HepG2 (cell line): ENCODE results near the gene ADGRG1. TPM values are rescaled to one million over a fixed set of nuclear protein-coding genes. Genes with fewer than 3 reads are reported as not detected.

Experiments used
- ATAC-seq: fragments of 200-7000 bp; cut with Tn5 transposase; 3 replicates; pipeline ENCODE4 v1.9.1; 2020; ENCODE audit warnings: mild to moderate bottlenecking, moderate library complexity
- BruUV-seq: library from RNA; stranded (reverse); fragments of 400-500 nt; replicated peaks from 2 replicates; lab custom pipeline; 2021; lab: Mats Ljungman, UMichigan
- CTCF ChIA-PET: fragments of 300-600 bp; formaldehyde crosslinking; extraction: SDS; loops from one replicate; lab custom pipeline; 2021; ENCODE audit warnings: low total read pairs, inconsistent platforms, low intra/inter-chr PET ratio; lab: Yijun Ruan, JAX
- POLR2A ChIA-PET: fragments of 350-600 bp; sonication (Branson Sonifier 250); formaldehyde crosslinking; loops from one replicate; lab custom pipeline; 2020; ENCODE audit warnings: antibody characterized with exemption, inconsistent platforms; lab: Yijun Ruan, JAX
- DNase-seq: peaks from one replicate; pipeline ENCODE4 v3.0.0-alpha.2; 2015; ENCODE audit warnings: low spot score
- FAIRE-seq: peaks from 3 replicates; lab custom pipeline; 2011; peaks lifted over from hg19 to GRCh38; lab: Jason Lieb, UNC
- H2AFZ ChIP-seq: one replicate; pipeline ENCODE4 v1.6.1; 2011; ENCODE audit warnings: low read length, inconsistent platforms
- H3K27ac ChIP-seq: fragments of 300-600 bp; 3 replicates; pipeline ENCODE4 v1.8.0; 2011; ENCODE audit warnings: mixed run types, mild to moderate bottlenecking, mixed read lengths, low read length, inconsistent platforms; ENCODE audit not compliant: insufficient read depth; ENCODE audit errors: extremely low read length
- H3K27me3 ChIP-seq, 2 experiments: fragments of 200-600 bp in 1 of 2; 2 replicates in 1 of 2; 3 replicates in 1 of 2; pipeline versions ENCODE4 v1.6.0 to v1.8.0; 2011; ENCODE audit warnings: low read length in 2 of 2, mild to moderate bottlenecking in 2 of 2, moderate library complexity in 2 of 2, inconsistent platforms in 1 of 2; ENCODE audit not compliant: insufficient read depth in 2 of 2, control insufficient read depth in 1 of 2
- H3K36me3 ChIP-seq, 2 experiments: fragments of 200-600 bp in 1 of 2; replicated peaks in 1 of 2; 2 replicates in 1 of 2; 3 replicates in 1 of 2; pipeline versions ENCODE4 v1.5.1 to v1.8.0; 2011; ENCODE audit warnings: low read length in 2 of 2, inconsistent platforms in 1 of 2; ENCODE audit not compliant: insufficient read depth in 2 of 2, control insufficient read depth in 1 of 2
- H3K4me1 ChIP-seq: 2 replicates; pipeline ENCODE4 v1.5.1; 2012; ENCODE audit warnings: low read length, inconsistent platforms; ENCODE audit not compliant: insufficient read depth
- H3K4me2 ChIP-seq: 2 replicates; pipeline ENCODE4 v1.6.0; 2011; ENCODE audit warnings: low read depth, low read length, inconsistent platforms
- H3K4me3 ChIP-seq, 3 experiments: fragments of 200-600 bp in 1 of 3; sonication (generic), shearing (Covaris generic) in 1 of 3; replicated peaks in 1 of 3; 2 replicates each; pipeline ENCODE4 v1.5.1; 2011 to 2016; ENCODE audit warnings: low read length in 3 of 3, inconsistent platforms in 2 of 3, low read depth in 2 of 3, mild to moderate bottlenecking in 2 of 3, control low read depth in 1 of 3, mixed read lengths in 1 of 3; ENCODE audit not compliant: insufficient read depth in 1 of 3
- H3K79me2 ChIP-seq: one replicate; pipeline ENCODE4 v1.6.1; 2011; ENCODE audit warnings: low read length, inconsistent platforms; ENCODE audit not compliant: insufficient read depth
- H3K9ac ChIP-seq: 2 replicates; pipeline ENCODE4 v1.6.0; 2011; ENCODE audit warnings: mild to moderate bottlenecking, low read depth, low read length, inconsistent platforms; ENCODE audit not compliant: insufficient read depth
- H3K9me3 ChIP-seq: 2 replicates; pipeline ENCODE4 v1.5.1; 2012; ENCODE audit warnings: mild to moderate bottlenecking, low read length
- H4K20me1 ChIP-seq: 2 replicates; pipeline ENCODE4 v1.6.0; 2011; ENCODE audit warnings: inconsistent platforms, mild to moderate bottlenecking, low read length, moderate library complexity; ENCODE audit not compliant: insufficient read depth
- ZBTB14 ChIP-seq: sonication (generic); formaldehyde crosslinking; IDR thresholded peaks from 2 replicates; pipeline ENCODE4 v1.4.0; 2020; ENCODE audit warnings: missing genetic modification reagents
- ZHX1 ChIP-seq: sonication (generic); formaldehyde crosslinking; IDR thresholded peaks from 2 replicates; pipeline ENCODE4 v1.8.1; 2022; ENCODE audit warnings: low read depth, mild to moderate bottlenecking, missing genetic modification reagents
- ZNF124 ChIP-seq: sonication (generic); formaldehyde crosslinking; IDR thresholded peaks from 2 replicates; pipeline ENCODE4 v1.4.0; 2020; ENCODE audit warnings: missing genetic modification reagents
- ZNF17 ChIP-seq: sonication (generic); formaldehyde crosslinking; IDR thresholded peaks from 2 replicates; pipeline ENCODE4 v1.5.0; 2020; ENCODE audit warnings: mild to moderate bottlenecking, missing genetic modification reagents
- ZNF24 ChIP-seq: fragments of 450-650 bp; IDR thresholded peaks from 2 replicates; pipeline ENCODE4 v1.6.1; 2017; ENCODE audit warnings: antibody characterized with exemption, mild to moderate bottlenecking
- ZNF468 ChIP-seq: sonication (generic); formaldehyde crosslinking; IDR thresholded peaks from 2 replicates; pipeline ENCODE4 v1.8.0; 2022; ENCODE audit warnings: mild to moderate bottlenecking, moderate library complexity, missing genetic modification reagents
- WGBS: methylation state at CpG from one replicate; pipeline ENCODE4 v1.1.6; 2017; ENCODE audit warnings: low lambda C conversion rate; 5-methylcytosine and 5-hydroxymethylcytosine counted together
- in situ Hi-C: cut with HindIII; loops from 2 replicates; pipeline ENCODE4 v1.10.0; 2017; ENCODE audit warnings: low pct_unique_long_range_greater_than_20kb; ENCODE audit not compliant: extremely low pct_ligation_motif_present
- intact Hi-C: fragments of 100-400 bp; cut with micrococcal nuclease; formaldehyde crosslinking; loops from one replicate; pipeline ENCODE4 v1.10.0; 2022; ENCODE audit not compliant: unreplicated experiment
- polyA plus RNA-seq, 8 experiments: library from polyadenylated mRNA; depleted of rRNA in 3 of 8; stranded (reverse) in 7 of 8; unstranded in 1 of 8; fragments of >200 nt; fragmentation: Illumina TruSeq in 4 of 8; extraction: Trizol in 4 of 8; gene quantifications; 2 replicates each; pipeline versions ENCODE4 v1.2.1 to v1.2.3, GENCODE V29; 2011 to 2016; ENCODE audit warnings: low read depth in 4 of 8, missing spikeins in 1 of 8, mixed read lengths in 1 of 8; ENCODE audit not compliant: insufficient read depth in 1 of 8
- total RNA-seq, 5 experiments: library from RNA; depleted of rRNA; stranded (reverse); fragments of >200 nt; fragmentation: Illumina TruSeq; extraction: Trizol; gene quantifications; 2 replicates each; pipeline ENCODE4 v1.2.3, GENCODE V29; 2016; ENCODE audit warnings: low read depth in 1 of 5
- TF ChIP-seq, protein P1 (sequence below): sonication (generic); formaldehyde crosslinking; conservative IDR thresholded peaks from 2 replicates; pipeline ENCODE4 v1.8.0; 2022; ENCODE audit warnings: mild to moderate bottlenecking, moderate library complexity, missing genetic modification reagents

ADGRG1 gene
- total and polyA plus RNA-seq, 2 of the 13 experiments (the other 11 are each of a cell fraction or from before 2014, with no cell fraction given) = 2.7 to 5.9 TPM

DNA sequence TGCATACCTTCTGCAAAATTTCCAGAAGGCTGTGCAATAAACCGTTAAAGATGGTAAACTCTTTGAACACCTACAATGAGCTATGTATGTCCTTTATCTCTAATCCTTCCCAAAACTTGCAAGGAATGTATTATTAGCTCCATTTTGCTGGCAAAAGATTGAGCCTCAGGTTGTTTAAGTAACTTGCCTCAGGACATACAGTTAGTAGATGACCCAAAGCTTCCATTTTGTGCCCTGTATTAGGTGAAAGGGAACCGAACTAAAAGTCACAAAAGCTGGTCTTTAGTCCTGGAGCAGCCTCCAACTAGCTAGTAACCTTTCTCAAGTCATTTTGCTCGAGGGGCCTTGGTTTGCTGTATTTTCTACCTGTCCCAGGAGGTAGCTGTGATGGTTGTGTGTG lies 44.0 kb downstream of the ADGRG1 start:
- Histone ChIP-seq H3K4me2 (no peak overlapping the region), H3K9ac (no peak overlapping the region), H3K27ac (no peak overlapping the region), H2AFZ (no peak overlapping the region), H3K36me3 (no peaks in the 10 kb centered on the region), H3K9me3 (no peaks in the 10 kb centered on the region), H3K4me3 (no peak overlapping the region), H3K4me1 (peaks cover 64% of the 10 kb centered on the region), H3K79me2 (no peaks in the 10 kb centered on the region), H4K20me1 (no peaks in the 10 kb centered on the region), H3K27me3 (no peaks in the 10 kb centered on the region)
- in situ Hi-C loops (no loop called here), intact Hi-C loops (no loop called here)
- 65% methylated on average over 3 of the region's 3 CpGs for WGBS
- TF ChIP-seq ZNF24 = no peak
- no peak for TF ChIP-seq ZNF124 (CRISPR knock-in tag)
- TF ChIP-seq ZHX1 (CRISPR knock-in tag) = no peak
- no peak for TF ChIP-seq ZBTB14 (CRISPR knock-in tag)
- TF ChIP-seq ZNF17 (CRISPR knock-in tag) = no peak
- TF ChIP-seq, protein P1, sequence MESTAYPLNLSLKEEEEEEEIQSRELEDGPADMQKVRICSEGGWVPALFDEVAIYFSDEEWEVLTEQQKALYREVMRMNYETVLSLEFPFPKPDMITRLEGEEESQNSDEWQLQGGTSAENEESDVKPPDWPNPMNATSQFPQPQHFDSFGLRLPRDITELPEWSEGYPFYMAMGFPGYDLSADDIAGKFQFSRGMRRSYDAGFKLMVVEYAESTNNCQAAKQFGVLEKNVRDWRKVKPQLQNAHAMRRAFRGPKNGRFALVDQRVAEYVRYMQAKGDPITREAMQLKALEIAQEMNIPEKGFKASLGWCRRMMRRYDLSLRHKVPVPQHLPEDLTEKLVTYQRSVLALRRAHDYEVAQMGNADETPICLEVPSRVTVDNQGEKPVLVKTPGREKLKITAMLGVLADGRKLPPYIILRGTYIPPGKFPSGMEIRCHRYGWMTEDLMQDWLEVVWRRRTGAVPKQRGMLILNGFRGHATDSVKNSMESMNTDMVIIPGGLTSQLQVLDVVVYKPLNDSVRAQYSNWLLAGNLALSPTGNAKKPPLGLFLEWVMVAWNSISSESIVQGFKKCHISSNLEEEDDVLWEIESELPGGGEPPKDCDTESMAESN = no peak
- TF ChIP-seq ZNF468 (CRISPR knock-in tag) = no peak
- POLR2A ChIA-PET = interaction anchor here (0.7 kb wide), 1 partner anchor 31 kb away, joined by 3 read pairs; no protein-coding TSS in a partner anchor
- DNase-seq (no peak), ATAC-seq (no peak), FAIRE-seq (no peak)
- BruUV-seq = no TSS peak
- CTCF ChIA-PET = no interaction called here
